Mononuclear cell (primary cell): ENCODE data around the gene GRAMD1B. TPM values are rescaled to one million over a fixed set of nuclear protein-coding genes. Genes with fewer than 3 reads are reported as not detected.

Source experiments
- H3K27me3 ChIP-seq: 2 replicates; pipeline ENCODE4 v1.6.0; 2011; ENCODE audit warnings: low read length, control low read depth; ENCODE audit not compliant: insufficient read depth
- H3K4me1 ChIP-seq: 2 replicates; pipeline ENCODE4 v1.5.1; 2011; ENCODE audit warnings: mild to moderate bottlenecking, low read length, control low read depth; ENCODE audit not compliant: insufficient read depth
- H3K4me3 ChIP-seq: 2 replicates; pipeline ENCODE4 v1.5.1; 2011; ENCODE audit warnings: mild to moderate bottlenecking, low read length, moderate library complexity
- H3K9me3 ChIP-seq: 2 replicates; pipeline ENCODE4 v1.5.1; 2011; ENCODE audit warnings: low read depth, mild to moderate bottlenecking, control low read depth, low read length
- total RNA-seq: library from RNA; depleted of rRNA; stranded (reverse); fragments of >200 nt; gene quantifications from one replicate; pipeline ENCODE4 v1.2.3, GENCODE V29; 2012

Gene GRAMD1B
- total RNA-seq, result 7.1 TPM

- H3K27me3 ChIP-seq, result no peaks in the 10 kb centered on the region
Measured at GRCh38 chr11:123429913-123430720, at the start of gene GRAMD1B. TSS of gene GRAMD1B (plus strand) at chr11:123430269. CDS start at chr11:123430793, 524 bp downstream.

GRCh38 chr11:123381149-123381548 lies 48.9 kb upstream of the GRAMD1B start:
- H3K9me3 ChIP-seq, result no peaks in the 10 kb centered on the region
- no peaks in the 10 kb centered on the region for H3K27me3 ChIP-seq
- H3K4me3 ChIP-seq, result no peak overlapping the region
- peaks cover 5% of the 10 kb centered on the region for H3K4me1 ChIP-seq

More at GRCh38 chr11:123429913-123430720, at the start of gene GRAMD1B:
- peak within 1 kb of the TSS; percentile 70 for H3K4me3 ChIP-seq
- peaks cover 46% of the 10 kb centered on the region for H3K4me1 ChIP-seq
- no peaks in the 10 kb centered on the region for H3K9me3 ChIP-seq

GRCh38 chr11:123381817-123382554 lies 48.1 kb upstream of the GRAMD1B start:
- H3K27me3 ChIP-seq, result no peaks in the 10 kb centered on the region
- H3K4me3 ChIP-seq, result no peak overlapping the region

GRCh38 chr11:123382555-123383074 lies 47.5 kb upstream of the GRAMD1B start:
- Histone ChIP-seq H3K27me3 (no peaks in the 10 kb centered on the region), H3K4me3 (no peak overlapping the region), H3K4me1 (peaks cover 5% of the 10 kb centered on the region), H3K9me3 (no peaks in the 10 kb centered on the region)

More at GRCh38 chr11:123381817-123382554, 48.1 kb upstream of the GRAMD1B start:
- peaks cover 5% of the 10 kb centered on the region for H3K4me1 ChIP-seq
- H3K9me3 ChIP-seq, result no peaks in the 10 kb centered on the region

- H3K4me1 ChIP-seq, result peaks cover 5% of the 10 kb centered on the region
- H3K4me3 ChIP-seq, result no peak overlapping the region
- no peaks in the 10 kb centered on the region for H3K9me3 ChIP-seq
- no peaks in the 10 kb centered on the region for H3K27me3 ChIP-seq
Measured at GRCh38 chr11:123384116-123384515, 46.0 kb upstream of the GRAMD1B start.

- Histone ChIP-seq H3K9me3 (no peaks in the 10 kb centered on the region), H3K27me3 (no peaks in the 10 kb centered on the region), H3K4me1 (peaks cover 5% of the 10 kb centered on the region), H3K4me3 (no peak overlapping the region)
Measured at GRCh38 chr11:123386796-123387510, 43.1 kb upstream of the GRAMD1B start.

GRCh38 chr11:123388640-123389039 lies 41.4 kb upstream of the GRAMD1B start:
- H3K4me1 ChIP-seq, result no peaks in the 10 kb centered on the region
- no peaks in the 10 kb centered on the region for H3K27me3 ChIP-seq
- H3K4me3 ChIP-seq, result no peak overlapping the region
- H3K9me3 ChIP-seq, result no peaks in the 10 kb centered on the region

GRCh38 chr11:123390146-123390545 lies 39.9 kb upstream of the GRAMD1B start:
- Histone ChIP-seq H3K9me3 (no peaks in the 10 kb centered on the region), H3K27me3 (no peaks in the 10 kb centered on the region), H3K4me1 (no peaks in the 10 kb centered on the region), H3K4me3 (no peak overlapping the region)

GRCh38 chr11:123391646-123392348 lies 38.3 kb upstream of the GRAMD1B start:
- H3K4me1 ChIP-seq, result no peaks in the 10 kb centered on the region
- H3K4me3 ChIP-seq, result no peak overlapping the region
- H3K27me3 ChIP-seq, result no peaks in the 10 kb centered on the region

GRCh38 chr11:123392431-123392830 lies 37.6 kb upstream of the GRAMD1B start:
- no peaks in the 10 kb centered on the region for H3K4me1 ChIP-seq
- no peaks in the 10 kb centered on the region for H3K9me3 ChIP-seq
- H3K27me3 ChIP-seq, result no peaks in the 10 kb centered on the region
- no peak overlapping the region for H3K4me3 ChIP-seq

More at GRCh38 chr11:123391646-123392348, 38.3 kb upstream of the GRAMD1B start:
- H3K9me3 ChIP-seq, result no peaks in the 10 kb centered on the region

- Histone ChIP-seq H3K4me3 (no peak overlapping the region), H3K27me3 (no peaks in the 10 kb centered on the region), H3K4me1 (no peaks in the 10 kb centered on the region), H3K9me3 (no peaks in the 10 kb centered on the region)
Measured at GRCh38 chr11:123392844-123393243, 37.2 kb upstream of the GRAMD1B start.

- Histone ChIP-seq H3K4me1 (no peaks in the 10 kb centered on the region), H3K9me3 (no peaks in the 10 kb centered on the region), H3K27me3 (no peaks in the 10 kb centered on the region), H3K4me3 (no peak overlapping the region)
Measured at GRCh38 chr11:123393312-123393927, 36.6 kb upstream of the GRAMD1B start.

GRCh38 chr11:123404676-123405075 lies 25.4 kb upstream of the GRAMD1B start:
- Histone ChIP-seq H3K9me3 (no peaks in the 10 kb centered on the region), H3K4me1 (peaks cover 18% of the 10 kb centered on the region), H3K27me3 (no peaks in the 10 kb centered on the region), H3K4me3 (no peak overlapping the region)

- no peaks in the 10 kb centered on the region for H3K9me3 ChIP-seq
- peaks cover 22% of the 10 kb centered on the region for H3K4me1 ChIP-seq
- H3K27me3 ChIP-seq, result no peaks in the 10 kb centered on the region
- no peak overlapping the region for H3K4me3 ChIP-seq
Measured at GRCh38 chr11:123405123-123405592, 24.9 kb upstream of the GRAMD1B start.
